Keratinocyte (primary cell): ENCODE results near the gene RGS17. TPM values are rescaled to one million over a fixed set of nuclear protein-coding genes. Genes with fewer than 3 reads are reported as not detected.

Source experiments
- DNase-seq: peaks from one replicate; pipeline ENCODE4 v3.0.0-alpha.2; 2011; ENCODE audit warnings: low read depth, missing footprints, low spot score
- FAIRE-seq: peaks from 2 replicates; lab custom pipeline; 2011; peaks lifted over from hg19 to GRCh38; lab: Jason Lieb, UNC
- H2AFZ ChIP-seq: 2 replicates; pipeline ENCODE4 v1.6.0; 2012; ENCODE audit warnings: low read length, control low read depth, inconsistent platforms; ENCODE audit not compliant: control insufficient read depth
- H3K27ac ChIP-seq: 2 replicates; pipeline ENCODE4 v1.5.1; 2011; ENCODE audit warnings: low read length; ENCODE audit not compliant: control insufficient read depth, insufficient read depth
- H3K27me3 ChIP-seq: 3 replicates; pipeline ENCODE4 v1.6.0; 2011; ENCODE audit warnings: low read length; ENCODE audit not compliant: control insufficient read depth, insufficient read depth; ENCODE audit errors: extremely low read depth
- H3K36me3 ChIP-seq, 2 experiments: 2 replicates in 1 of 2; 3 replicates in 1 of 2; pipeline ENCODE4 v1.5.1; 2011; ENCODE audit warnings: low read length in 2 of 2, mild to moderate bottlenecking in 1 of 2; ENCODE audit not compliant: control insufficient read depth in 2 of 2, insufficient read depth in 2 of 2; ENCODE audit errors: extremely low read depth in 1 of 2
- H3K4me1 ChIP-seq: 3 replicates; pipeline ENCODE4 v1.5.1; 2011; ENCODE audit warnings: low read length; ENCODE audit not compliant: control insufficient read depth, insufficient read depth; ENCODE audit errors: extremely low read depth
- H3K4me2 ChIP-seq: 3 replicates; pipeline ENCODE4 v1.6.0; 2011; ENCODE audit warnings: low read depth, low read length; ENCODE audit not compliant: control insufficient read depth, insufficient read depth; ENCODE audit errors: extremely low read depth
- H3K4me3 ChIP-seq, 3 experiments: fragments of 200-600 bp in 1 of 3; sonication (generic) in 1 of 3; 2 replicates in 2 of 3; 3 replicates in 1 of 3; pipeline ENCODE4 v1.5.1; 2011 to 2016; ENCODE audit warnings: low read length in 3 of 3, mild to moderate bottlenecking in 3 of 3, control low read depth in 2 of 3, inconsistent platforms in 1 of 3, low read depth in 1 of 3, mixed read lengths in 1 of 3, mixed run types in 1 of 3, moderate library complexity in 1 of 3; ENCODE audit not compliant: control insufficient read depth in 2 of 3, insufficient read depth in 2 of 3; ENCODE audit errors: extremely low read depth in 1 of 3
- H3K79me2 ChIP-seq: 2 replicates; pipeline ENCODE4 v1.6.0; 2012; ENCODE audit warnings: low read length; ENCODE audit not compliant: control insufficient read depth, insufficient read depth
- H3K9ac ChIP-seq: 3 replicates; pipeline ENCODE4 v1.6.0; 2011; ENCODE audit warnings: low read length; ENCODE audit not compliant: control insufficient read depth, insufficient read depth; ENCODE audit errors: extremely low read depth
- H3K9me1 ChIP-seq: 3 replicates; pipeline ENCODE4 v1.6.0; 2011; ENCODE audit warnings: low read length; ENCODE audit not compliant: control insufficient read depth, insufficient read depth; ENCODE audit errors: extremely low read depth
- H3K9me3 ChIP-seq: 2 replicates; pipeline ENCODE4 v1.5.1; 2012; ENCODE audit warnings: low read depth, low read length; ENCODE audit not compliant: control insufficient read depth
- H4K20me1 ChIP-seq: 3 replicates; pipeline ENCODE4 v1.6.0; 2011; ENCODE audit warnings: low read length; ENCODE audit not compliant: control insufficient read depth, insufficient read depth; ENCODE audit errors: extremely low read depth
- CTCF ChIP-seq, 3 experiments: IDR thresholded peaks in 1 of 3; conservative IDR thresholded peaks in 1 of 3; optimal IDR thresholded peaks in 1 of 3; 2 replicates in 2 of 3; 3 replicates in 1 of 3; pipeline versions ENCODE3 to v1.5.1; 2011; ENCODE audit warnings: low read length in 3 of 3, mild to moderate bottlenecking in 3 of 3, moderate library complexity in 2 of 3, control low read depth in 1 of 3, inconsistent platforms in 1 of 3; ENCODE audit not compliant: insufficient read depth in 2 of 3; ENCODE audit errors: extremely low read depth in 1 of 3
- EZH2 ChIP-seq: IDR thresholded peaks from one replicate; pipeline ENCODE4 v1.6.1; 2012; ENCODE audit warnings: inconsistent platforms, mild to moderate bottlenecking, low read length, moderate library complexity
- dilution Hi-C: fragments of 300-500 bp; cut with MboI; formaldehyde crosslinking; loops from one replicate; pipeline ENCODE4 v1.7.0; 2020; ENCODE audit warnings: low sequenced_read_pairs; ENCODE audit not compliant: extremely low pct_ligation_motif_present
- polyA plus RNA-seq, 5 experiments: library from polyadenylated mRNA; depleted of rRNA in 3 of 5; stranded (reverse) in 3 of 5; stranded (forward) in 1 of 5; unstranded in 1 of 5; fragments of >200 nt; gene quantifications; 1 replicate in 1 of 5; 2 replicates in 3 of 5; 3 replicates in 1 of 5; pipeline versions ENCODE4 v1.2.1 to v1.2.3, GENCODE V29; 2011 to 2012; ENCODE audit warnings: missing spikeins in 2 of 5, low read depth in 1 of 5, low replicate concordance in 1 of 5

RGS17 gene
- polyA plus RNA-seq, 1 donor (not counting 4 experiments of a cell fraction or from before 2014, with no cell fraction given): 0.22 TPM

GRCh38 chr6:153044295-153044694 is 86.8 kb downstream of the RGS17 start:
- Histone ChIP-seq H4K20me1 (no peaks in the 10 kb centered on the region), H3K4me3 (no peak overlapping the region), H3K9me1 (no peaks in the 10 kb centered on the region), H3K9ac (no peak overlapping the region), H3K9me3 (no peaks in the 10 kb centered on the region), H3K27ac (no peak overlapping the region), H3K79me2 (no peaks in the 10 kb centered on the region), H3K4me1 (no peaks in the 10 kb centered on the region), H3K36me3 (no peaks in the 10 kb centered on the region), H2AFZ (no peak overlapping the region), H3K4me2 (no peak overlapping the region), H3K27me3 (no peaks in the 10 kb centered on the region)
- DNase-seq: no peak
- dilution Hi-C loops: loop anchor here (25.0 kb wide), 1 partner anchor 168 kb away; no protein-coding TSS in a partner anchor
- no peak for TF ChIP-seq EZH2
- TF ChIP-seq CTCF (optimal IDR thresholded peaks at IDR 0.05 in 1 of 3, IDR thresholded peaks at IDR 0.05 in 1 of 3, conservative IDR thresholded peaks at IDR 0.05 in 1 of 3; ENCODE audit: extremely low read depth in 1 of 3, insufficient read depth in 2 of 3, low read length in 3 of 3): no peak
- no peak for FAIRE-seq

GRCh38 chr6:153043719-153044118 is 87.4 kb downstream of the RGS17 start:
- no peaks in the 10 kb centered on the region for H3K9me3 ChIP-seq
- TF ChIP-seq EZH2 (no peak), CTCF (optimal IDR thresholded peaks at IDR 0.05 in 1 of 3, IDR thresholded peaks at IDR 0.05 in 1 of 3, conservative IDR thresholded peaks at IDR 0.05 in 1 of 3; ENCODE audit: extremely low read depth in 1 of 3, insufficient read depth in 2 of 3, low read length in 3 of 3) (no peak)
- H3K9ac ChIP-seq: no peak overlapping the region
- H3K27ac ChIP-seq: no peak overlapping the region
- no peak overlapping the region for H2AFZ ChIP-seq
- H3K4me1 ChIP-seq: no peaks in the 10 kb centered on the region
- no peaks in the 10 kb centered on the region for H3K79me2 ChIP-seq
- H3K4me2 ChIP-seq: no peak overlapping the region
- no peaks in the 10 kb centered on the region for H3K27me3 ChIP-seq
- no peak for DNase-seq
- no peaks in the 10 kb centered on the region for H4K20me1 ChIP-seq
- H3K4me3 ChIP-seq: no peak overlapping the region
- no peaks in the 10 kb centered on the region for H3K36me3 ChIP-seq
- no peak for FAIRE-seq
- dilution Hi-C loops: loop anchor here (25.0 kb wide), 1 partner anchor 169 kb away; no protein-coding TSS in a partner anchor
- no peaks in the 10 kb centered on the region for H3K9me1 ChIP-seq
